PC-3 (cell line): Measurements from ENCODE around the gene PPTC7.

Experiments
- CTCF ChIP-seq: fragments of 300-600 bp; sonication (generic); conservative IDR thresholded peaks from 2 replicates; pipeline ENCODE4 v1.5.1; 2017; ENCODE audit warnings: antibody characterized with exemption, low read depth, mild to moderate bottlenecking, low read length
- EZH2 ChIP-seq: fragments of 300-600 bp; sonication (generic); IDR thresholded peaks from one replicate; pipeline ENCODE4 v1.6.1; 2017; ENCODE audit warnings: antibody characterized with exemption, mild to moderate bottlenecking, low read length; ENCODE audit not compliant: unreplicated experiment

GRCh38 chr12:110501752-110502738 lies 81.1 kb downstream of the PPTC7 start, which contains the start of the genes RAD9B and VPS29:
- no peak for TF ChIP-seq CTCF
- TF ChIP-seq EZH2 = no peak
